Measurements from ENCODE around the gene PTP4A1.
A peak's percentile ranks its signal among the peaks of the same experiment; 100 is the strongest.
"Not testable (repeated sequence)": the region's sequence is repeated elsewhere in the genome, so short reads cannot be mapped to it uniquely, and the experiment has no call there.

PTP4A1 gene

DNA sequence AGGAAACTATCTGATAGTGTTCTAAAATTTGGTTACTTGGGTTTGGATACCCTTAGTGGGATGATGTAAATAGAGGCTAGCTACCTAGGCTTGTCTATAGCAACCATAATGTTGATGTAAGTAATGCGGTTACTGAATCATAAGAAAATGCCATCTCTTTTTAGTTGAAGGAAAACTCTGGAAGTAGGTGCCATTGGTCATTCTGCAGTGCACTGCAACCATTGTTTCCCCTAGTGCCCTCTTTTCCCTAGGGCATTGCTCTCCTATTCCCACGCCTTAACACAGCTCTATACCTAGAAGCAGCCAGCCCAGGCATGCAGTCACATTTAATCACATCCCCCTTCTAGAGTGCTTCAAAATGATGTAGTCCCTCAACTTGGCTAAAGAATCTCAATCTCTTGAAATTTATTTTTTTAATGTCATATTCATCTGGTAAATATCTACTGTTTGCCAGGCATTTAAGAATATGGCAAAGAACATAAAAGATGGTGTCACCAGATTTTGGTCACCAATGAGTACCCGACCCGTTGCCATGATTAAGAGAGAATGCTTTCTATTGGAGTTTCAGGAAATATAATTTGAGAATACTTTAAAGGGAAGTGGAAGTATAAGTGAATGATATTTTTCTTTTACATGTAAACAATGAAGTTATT is 10.4 kb downstream of the PTP4A1 start:
- DNase-seq (ENCODE audit: low read depth in 2 of 2) = no peak

DNA sequence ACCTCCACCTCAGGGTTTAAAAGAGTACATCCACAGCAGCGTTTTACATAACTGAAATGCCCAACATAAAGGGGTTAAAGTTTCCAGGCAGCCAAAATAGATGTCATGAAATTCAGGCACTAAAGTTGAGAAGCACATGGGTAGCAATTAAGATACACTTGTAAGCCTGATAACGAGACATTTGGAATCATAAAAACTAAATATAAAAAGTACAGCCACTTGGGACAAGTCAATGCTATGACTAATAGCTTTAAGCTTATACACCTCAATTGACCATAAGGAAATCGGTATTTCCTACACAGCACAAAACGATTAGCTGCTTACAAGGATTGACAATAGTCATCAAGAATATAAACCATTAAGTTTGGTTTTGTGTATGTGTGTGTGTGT is 11.8 kb downstream of the PTP4A1 start:
- no peak for DNase-seq (ENCODE audit: low read depth in 2 of 2)

DNA sequence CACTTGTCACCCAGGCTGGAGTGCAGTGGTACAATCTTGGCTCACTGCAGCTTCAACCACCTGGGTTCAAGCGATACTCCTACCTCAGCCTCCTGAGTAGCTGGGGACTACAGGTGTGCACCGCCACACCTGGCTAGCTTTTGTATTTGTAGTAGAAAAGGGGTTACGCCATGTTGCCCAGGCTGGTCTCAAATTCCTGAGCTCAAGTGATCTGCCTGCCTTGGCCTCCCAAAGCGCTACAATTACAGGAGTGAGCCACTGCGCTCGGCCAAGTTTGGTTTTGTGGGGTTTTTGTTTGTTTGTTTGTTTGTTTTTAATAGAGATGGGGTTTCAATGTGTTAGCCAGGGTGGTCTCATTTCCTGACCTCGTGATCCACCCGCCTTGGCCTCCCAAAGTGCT is 12.3 kb downstream of the PTP4A1 start:
- no peak for DNase-seq (ENCODE audit: low read depth in 2 of 2)

DNA sequence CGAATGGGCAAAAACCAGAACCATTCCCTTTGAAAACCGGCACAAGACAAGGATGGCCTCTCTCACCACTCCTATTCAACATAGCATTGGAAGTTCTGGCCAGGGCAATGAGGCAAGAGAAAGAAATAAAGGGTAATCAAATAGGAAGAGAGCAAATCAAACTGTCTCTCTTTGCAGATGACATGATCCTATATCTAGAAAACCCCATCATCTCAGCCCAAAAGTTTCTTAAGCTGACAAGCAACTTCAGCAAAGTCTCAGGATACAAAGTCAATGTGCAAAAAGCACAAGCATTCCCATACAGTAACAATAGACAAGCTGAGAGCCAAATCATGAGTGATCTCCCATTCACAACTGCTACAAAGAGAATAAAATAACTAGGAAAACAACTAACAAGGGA is 13.4 kb downstream of the PTP4A1 start:
- DNase-seq (ENCODE audit: low read depth in 2 of 2) = not testable (repeated sequence)

DNA sequence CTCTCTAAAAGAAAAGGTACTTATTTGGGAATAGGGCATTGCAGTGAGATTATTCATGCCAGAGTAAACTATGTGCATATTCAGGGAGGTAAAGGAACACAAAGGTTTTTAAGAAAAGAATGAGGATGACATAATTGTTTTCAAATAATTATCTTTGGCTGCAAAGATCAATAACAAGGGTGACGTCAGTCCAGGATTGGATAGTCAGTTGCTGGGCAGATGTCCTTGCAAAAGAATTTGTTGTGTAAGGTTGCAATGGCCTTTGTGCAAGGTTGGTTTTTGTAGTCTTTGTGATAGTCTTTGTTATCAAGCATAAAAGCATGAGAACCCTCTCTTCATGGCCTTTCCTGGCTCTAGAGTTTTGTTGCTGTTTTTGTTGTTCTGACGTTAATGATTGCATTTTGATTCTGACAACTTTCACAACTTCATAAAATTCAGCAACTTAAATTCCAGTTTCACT is 17.7 kb downstream of the PTP4A1 start:
- DNase-seq (ENCODE audit: low read depth in 2 of 2) = no peak

DNA sequence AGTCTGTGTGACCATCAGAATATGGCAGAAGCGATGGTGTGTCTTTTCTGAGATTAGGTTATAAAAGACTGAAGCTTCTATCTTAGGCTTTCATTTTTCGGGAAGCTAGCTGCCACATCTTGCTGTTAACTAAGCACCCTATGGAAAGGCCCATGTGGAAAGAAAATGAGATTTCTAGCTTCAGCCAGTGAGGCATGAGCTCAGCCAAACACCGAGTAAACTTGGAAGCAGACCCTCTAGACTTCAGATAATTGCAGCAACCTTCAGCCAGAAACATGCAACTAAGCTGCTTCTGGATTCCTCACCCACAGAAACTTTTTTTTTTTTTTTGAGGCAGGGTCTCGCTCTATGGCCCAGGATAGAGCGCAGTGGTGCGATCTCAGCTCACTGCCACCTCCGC is 20.6 kb downstream of the PTP4A1 start:
- no peak for DNase-seq (ENCODE audit: low read depth in 2 of 2)

DNA sequence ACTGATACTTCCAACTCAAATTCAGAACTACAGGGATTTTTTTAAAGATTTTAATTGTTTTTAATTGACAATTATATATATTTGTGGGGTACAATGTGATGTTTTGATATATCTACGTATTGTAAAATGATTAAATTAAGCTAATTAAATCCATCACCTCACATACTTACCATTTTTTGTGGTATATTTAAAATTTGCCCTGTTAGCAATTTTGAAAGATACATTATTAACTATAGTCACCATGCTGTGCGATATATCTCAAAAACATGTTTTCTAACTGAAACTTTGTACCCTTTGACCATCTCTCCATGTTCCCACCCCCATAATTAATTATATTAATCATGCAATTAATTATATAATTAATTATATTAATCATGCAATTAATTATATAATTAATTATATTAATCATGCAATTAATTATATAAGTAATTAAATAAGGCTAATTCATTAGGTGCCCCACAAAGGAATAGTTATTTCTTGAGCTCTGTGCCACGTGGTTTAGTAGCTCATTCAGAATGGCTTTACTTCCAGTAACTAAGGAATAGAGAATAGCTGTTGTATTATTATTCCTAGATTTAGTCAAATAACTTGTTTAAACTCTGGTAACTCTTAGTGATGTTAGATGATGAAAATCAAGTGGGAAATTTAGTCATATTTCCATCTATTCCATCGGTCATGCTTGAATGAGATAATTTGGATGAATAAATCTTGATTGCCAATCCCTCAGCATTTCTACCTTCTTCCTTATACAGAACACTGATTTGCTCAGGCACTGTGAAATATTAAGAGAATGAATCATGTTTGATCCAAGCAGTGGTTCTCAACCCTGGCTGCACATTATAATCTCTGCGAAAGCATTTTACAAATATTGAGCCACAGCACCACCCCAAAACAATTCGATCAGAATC is 25.1 kb downstream of the PTP4A1 start:
- DNase-seq (ENCODE audit: low read depth in 2 of 2) = no peak

DNA sequence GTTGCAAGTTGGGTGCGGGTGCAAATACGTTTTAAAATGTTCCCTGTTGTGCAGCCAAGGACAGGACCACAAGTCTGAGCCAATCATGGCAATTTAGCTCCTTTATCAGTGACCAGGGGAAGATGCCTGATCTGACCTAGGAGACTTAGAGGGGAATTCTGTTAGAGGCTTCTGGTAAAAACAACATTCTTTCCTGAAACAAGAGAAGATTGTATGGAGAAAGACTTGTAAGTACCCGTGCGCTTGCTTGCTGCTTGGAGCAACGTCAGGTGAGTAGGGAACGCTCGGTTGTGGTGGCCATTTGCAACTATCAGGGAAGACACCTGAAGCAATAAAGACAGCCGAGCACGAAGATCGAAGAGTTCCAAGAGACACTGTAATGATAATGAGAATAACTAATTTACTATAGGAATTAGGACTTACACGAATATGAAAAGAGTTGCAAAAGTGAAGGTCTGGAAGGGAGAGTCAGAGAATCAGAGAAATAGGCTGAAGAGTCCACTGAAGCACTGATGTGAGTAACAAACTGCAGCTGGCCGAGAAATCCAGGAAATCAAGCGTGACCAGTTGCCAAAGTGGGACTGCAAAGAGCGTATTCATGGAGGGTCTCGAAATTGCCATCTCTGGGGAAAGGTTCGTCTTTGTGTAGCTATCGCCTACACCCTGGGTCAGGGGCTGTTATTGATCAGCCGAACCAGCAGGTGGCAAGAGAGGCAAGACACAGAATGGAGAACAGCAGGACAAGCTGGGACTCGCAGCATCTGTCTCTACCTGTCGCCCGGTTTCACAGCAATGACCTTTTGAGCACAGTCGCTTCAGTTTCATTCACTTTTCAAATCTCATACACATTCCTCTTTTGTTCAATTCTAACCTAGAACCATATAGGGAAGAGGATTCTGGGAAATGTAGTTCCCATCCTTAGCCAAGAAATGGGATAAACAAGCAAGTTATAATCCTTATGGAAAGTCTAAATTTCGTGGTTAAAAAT is 26.1 kb downstream of the PTP4A1 start:
- DNase-seq (ENCODE audit: low read depth in 2 of 2) = peak; percentile 55 to 58

DNA sequence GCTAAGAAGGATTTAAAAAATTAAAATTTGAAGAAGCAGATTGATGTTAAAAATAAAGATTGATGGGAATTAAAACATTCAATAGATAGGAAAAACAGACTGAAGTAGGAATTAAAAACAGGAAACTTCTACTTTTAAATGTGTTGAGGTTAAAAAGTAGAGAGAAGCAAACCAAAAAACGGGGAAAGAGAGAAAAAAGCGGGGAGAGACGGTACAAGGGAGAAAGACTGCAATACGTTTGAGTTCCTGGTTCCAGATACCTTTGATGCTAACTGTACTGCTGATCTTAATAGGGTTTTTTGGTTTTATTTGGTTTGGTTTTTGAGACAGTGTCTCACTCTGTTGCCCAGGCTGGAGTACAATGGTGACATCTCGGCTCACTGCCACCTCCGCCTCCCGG is 27.0 kb downstream of the PTP4A1 start:
- no peak for DNase-seq (ENCODE audit: low read depth in 2 of 2)

DNA sequence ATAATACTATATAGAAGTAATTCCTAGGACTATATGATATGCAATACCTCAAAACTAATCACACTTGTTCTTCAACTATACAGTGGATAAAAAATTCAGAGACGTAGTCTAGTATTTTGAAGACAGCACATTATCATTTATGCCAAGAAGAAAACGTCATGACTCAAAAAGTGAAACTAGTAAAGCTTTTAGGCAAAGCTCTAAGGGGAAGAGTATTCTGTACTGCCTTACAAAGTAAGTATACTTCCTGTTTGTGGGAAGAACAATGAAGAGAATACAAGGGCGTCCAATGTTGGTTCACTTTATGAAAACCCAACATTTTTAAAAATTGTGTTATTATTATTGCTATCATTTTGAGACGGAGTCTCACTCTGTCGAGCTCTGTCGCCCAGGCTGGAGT is 27.9 kb downstream of the PTP4A1 start:
- DNase-seq (ENCODE audit: low read depth in 2 of 2) = no peak

DNA sequence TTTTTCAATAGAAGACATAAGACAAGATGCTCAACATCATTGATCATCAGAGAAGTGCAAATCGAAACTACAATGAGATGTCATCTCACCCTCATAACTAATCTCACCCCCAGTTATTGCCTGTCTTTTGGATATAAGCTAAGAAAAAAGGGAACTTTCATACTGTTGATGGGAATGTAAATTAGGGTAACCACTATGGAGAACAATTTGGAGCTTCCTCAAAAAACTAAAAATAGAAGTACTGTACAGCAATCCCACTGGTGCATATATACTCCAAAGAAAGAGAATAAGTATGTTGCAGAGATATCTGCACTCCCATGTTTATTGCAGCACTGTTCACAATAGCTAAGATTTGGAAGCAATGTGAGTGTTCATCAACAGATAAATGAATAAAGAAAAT is 37.0 kb downstream of the PTP4A1 start:
- DNase-seq (ENCODE audit: low read depth in 2 of 2) = no peak

DNA sequence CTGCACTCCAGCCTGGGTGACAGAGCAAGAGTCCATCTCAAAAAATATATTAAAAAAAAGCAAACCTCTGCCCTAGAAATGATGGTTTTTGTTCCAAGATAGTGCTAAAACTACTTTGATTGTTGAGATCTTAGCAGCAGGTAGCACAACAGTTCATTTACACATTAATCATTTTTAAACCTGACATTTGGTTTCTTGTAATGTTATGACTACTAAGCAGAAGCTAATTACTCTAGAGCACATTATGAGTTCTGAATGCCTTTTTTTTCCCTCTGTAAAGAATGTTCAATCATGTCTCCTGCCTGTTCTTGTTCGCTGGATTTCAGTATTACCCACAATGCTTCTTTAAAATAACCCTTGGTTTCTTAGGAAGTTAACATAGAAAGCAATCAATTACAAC is 38.7 kb downstream of the PTP4A1 start:
- DNase-seq (ENCODE audit: low read depth in 2 of 2) = no peak

DNA sequence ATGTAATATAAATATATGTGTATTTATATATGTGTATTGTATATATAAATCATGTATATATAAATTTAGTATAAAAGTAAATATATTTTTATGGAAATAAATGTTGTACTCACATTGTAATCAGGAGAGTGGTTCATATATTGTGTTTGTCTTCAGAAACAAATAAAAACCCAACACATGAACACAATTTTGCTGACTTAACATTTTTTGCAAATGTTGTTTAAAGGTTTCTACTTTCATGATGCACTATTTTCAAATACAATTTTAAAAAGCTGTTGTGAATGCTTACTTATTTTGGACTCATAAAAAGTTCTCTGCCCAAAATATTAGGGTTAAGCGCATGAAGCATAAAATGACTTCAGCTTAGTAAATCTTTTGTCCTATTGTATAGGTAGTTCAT is 39.3 kb downstream of the PTP4A1 start:
- no peak for DNase-seq (ENCODE audit: low read depth in 2 of 2)

DNA sequence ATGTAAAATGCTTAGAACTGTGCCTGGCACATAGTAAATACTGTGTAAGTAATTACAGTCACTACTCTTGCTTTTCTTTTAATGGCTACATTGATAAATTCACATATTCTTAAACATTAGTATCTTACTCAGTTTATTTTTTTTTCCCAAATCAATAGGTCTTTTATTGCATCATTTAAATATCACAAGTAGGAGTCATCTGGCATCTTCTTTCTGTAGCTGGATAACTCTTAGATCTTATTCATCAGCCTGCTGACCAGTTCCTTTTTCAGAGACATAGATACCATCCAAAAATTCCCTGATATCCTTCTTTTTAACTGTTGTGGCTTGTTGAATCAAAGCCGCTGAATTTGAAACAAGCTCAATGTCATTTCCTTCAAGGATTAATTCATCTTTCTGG is 43.3 kb downstream of the PTP4A1 start:
- no peak for DNase-seq (ENCODE audit: low read depth in 2 of 2)
